ENCODE measurements around the gene LARGE1.

Gene LARGE1

GRCh38 chr22:33771136-33771535 lies 149.1 kb downstream of the LARGE1 start:
- DNase-seq: no peak

DNA sequence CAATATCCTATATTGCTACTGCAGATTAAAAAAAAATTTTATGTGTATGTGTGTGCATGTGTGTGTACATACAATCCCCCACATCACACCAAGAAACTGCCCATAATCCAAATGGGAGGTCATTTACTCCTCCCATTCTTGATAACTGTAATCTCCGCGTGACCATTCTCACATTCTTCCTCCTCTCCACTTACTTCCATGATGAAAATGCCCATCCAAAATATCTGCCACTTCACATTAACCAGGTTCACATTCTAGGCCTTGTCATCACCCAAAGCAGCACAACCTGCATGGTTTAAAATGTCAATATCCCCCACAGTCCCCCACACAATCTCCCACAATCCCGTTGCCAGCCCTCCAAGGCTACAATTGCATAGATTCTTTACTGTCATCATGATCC lies 149.6 kb downstream of the LARGE1 start:
- no peak for DNase-seq

- no peak for DNase-seq
Observed at GRCh38 chr22:33766091-33766490, 154.2 kb downstream of the LARGE1 start.

DNA sequence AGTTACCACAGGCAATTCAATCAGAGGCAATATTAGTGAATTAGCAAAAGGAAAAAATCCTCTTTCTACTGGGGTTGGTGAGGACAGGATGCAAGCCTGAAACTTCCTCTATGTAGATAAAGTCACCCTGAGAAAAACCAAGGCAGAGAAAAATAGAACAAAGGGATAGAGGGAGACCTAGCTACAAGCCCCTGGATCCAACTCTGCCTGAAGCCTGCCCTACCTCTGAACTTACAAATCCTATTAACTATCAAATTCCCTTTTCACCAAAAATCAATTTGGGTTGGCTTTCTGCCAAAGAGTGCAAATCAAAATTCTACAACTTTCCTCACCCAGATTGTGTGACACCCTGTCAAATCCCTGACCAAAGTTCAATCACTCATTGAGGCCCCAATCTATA lies 161.3 kb downstream of the LARGE1 start:
- no peak for DNase-seq

DNA sequence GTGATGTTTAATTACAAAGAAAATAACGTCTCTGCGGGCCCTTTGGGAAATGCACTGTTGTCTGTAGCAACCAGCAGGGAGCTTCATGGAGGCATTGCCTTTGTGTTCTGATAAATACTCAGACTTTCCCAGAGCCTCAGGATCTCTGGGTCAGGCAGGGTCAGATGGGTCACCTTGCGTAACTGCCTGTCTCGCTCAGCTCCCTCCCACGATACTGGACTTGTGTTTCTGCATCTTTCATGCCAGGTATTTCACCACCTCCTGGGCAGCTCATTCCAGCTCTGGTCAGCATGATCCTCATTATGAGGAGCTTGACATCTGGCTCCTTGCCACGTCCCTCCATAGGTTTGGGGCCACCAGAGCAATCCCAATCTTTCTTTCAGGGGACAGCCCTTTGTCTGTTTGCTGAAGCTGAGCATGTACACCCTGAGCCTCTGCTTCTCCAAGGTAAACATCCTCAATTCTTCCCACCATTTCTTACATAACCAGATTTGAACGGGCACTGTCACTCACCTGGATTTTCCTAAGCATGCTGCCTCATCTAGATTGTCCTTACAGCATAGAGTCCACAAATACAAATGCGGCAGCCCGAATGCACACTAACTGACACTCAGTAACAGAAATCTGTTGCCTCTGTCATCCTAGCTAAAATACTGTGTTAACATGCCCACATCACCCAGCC lies 162.3 kb downstream of the LARGE1 start:
- DNase-seq: no peak

- no peak for DNase-seq
Observed at GRCh38 chr22:33757041-33757801, 163.1 kb downstream of the LARGE1 start.

DNA sequence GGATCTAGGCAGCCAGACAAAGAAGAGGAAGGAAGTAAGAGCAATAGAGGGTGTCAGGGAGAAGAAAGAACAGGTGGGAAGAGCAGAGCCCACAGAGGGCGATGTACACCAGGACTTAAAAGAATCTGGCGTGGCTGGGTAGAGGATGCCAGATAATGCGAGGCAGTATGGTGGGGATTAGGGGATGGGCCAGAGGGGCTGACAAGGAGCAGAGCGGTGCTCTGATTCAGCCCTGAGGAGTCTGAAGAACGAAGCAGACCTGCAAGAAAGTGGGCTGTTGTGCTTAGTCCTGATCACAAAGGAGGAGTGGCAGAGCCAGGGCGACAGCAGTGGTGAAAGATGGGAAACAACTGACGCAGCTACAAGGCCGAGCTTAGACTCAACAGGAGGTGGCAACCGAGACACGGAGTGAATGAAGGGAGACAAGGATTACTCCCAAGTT lies 163.7 kb downstream of the LARGE1 start:
- peak; percentile 1 for DNase-seq

DNA sequence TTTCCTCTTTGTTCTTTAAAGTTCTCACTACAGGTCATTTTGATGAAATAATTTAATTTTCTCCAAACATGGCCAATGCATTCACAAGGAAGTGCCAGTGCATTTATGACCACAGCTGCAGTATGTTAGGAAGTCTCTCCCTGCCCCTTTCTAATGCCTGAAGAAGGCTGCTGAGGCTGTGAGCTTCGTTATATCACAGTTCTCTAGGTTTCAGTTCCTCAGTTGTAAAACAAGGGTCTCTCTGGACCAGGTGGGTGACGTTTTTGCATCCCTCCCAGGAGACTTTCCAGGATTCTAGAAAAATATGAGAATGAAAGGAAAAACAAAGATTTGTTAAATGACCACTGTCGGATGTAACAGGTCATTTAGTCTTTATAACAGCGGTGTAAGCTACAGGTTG lies 171.6 kb downstream of the LARGE1 start:
- no peak for DNase-seq

- DNase-seq: peak; percentile 2
Observed at GRCh38 chr22:33747576-33748180, 172.6 kb downstream of the LARGE1 start.

- no peak for DNase-seq
Observed at GRCh38 chr22:33747029-33747428, 173.2 kb downstream of the LARGE1 start.

- no peak for DNase-seq
Observed at GRCh38 chr22:33746501-33746928, 173.8 kb downstream of the LARGE1 start.

DNA sequence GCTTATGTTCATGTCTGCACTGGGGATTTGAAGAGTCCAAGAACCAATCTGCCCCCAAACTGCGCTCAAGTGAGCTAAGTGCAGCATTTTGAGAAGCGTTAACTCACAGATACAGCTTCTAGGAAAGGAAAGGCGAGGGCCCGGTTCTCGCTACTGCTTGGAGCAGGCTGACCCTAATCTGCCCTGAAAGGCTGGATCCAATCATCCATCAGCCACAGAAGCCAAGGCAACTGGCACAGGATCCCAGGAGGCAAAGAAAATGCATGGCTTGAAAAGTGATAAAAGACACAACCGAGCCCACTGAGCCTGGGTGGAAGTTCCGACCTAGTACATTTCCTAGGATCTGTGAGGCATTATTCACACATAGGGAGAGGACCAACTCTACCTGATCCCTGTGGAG lies 174.8 kb downstream of the LARGE1 start:
- DNase-seq: no peak

DNA sequence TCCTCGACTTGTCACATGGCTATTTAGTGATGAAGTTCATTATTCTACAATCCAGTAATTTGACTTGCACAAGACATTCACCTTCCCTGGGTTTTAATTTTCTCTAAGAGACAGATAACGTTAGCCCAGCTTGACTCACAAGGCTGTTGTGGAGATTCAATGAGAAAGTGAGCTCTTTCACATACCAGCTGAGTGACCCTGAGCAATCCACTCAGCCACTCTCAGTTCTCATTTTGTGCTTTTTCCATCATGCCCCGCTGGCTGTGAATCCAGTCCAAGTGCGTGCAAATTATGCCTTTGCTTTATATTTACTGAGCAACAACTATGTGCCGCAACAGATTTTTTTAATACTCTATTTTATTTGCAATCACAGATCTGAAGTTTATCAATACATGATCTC lies 176.5 kb downstream of the LARGE1 start:
- no peak for DNase-seq

- no peak for DNase-seq
Observed at GRCh38 chr22:33741025-33741424, 179.3 kb downstream of the LARGE1 start.

DNA sequence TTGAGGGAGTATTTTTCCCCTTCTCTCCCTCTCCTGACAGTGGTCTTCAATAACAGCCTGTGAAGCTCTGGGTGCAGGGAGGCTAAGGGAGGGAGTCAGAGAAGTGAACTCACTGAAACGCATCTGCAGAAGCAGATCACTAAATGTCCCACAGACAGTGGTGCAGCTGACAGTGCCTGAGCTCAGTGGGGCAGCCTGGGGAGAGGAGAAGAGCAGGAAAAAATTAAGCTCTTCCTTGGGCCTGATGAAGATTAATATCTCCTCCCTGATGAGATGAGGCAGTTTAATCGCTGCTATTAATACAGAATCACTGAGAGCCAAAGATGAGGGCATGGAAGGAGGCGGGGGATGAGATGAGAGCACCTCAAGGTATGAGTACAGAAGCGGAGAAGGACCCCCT lies 180.8 kb downstream of the LARGE1 start:
- DNase-seq: no peak

DNA sequence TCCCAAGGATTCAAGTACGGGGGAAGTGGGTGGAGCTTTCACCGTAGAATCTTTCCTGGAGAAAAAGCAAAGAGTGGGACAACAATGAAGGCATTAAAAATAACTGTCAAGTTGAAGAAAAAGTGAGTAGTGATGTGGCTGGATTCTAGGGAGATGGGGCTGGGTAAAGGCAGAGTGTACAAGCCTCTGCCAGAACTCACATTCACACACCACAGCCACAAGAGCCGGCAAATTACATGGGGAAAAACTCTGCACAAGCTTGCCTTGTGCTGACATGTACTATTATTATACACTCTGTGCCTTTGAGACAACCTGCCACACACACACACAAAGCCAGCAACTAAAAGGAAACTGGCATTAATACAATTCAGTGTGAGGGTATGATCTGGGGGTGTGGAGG lies 182.6 kb downstream of the LARGE1 start:
- no peak for DNase-seq

- no peak for DNase-seq
Observed at GRCh38 chr22:33735978-33736377, 184.3 kb downstream of the LARGE1 start.

- DNase-seq: no peak
Observed at GRCh38 chr22:33728847-33729246, 191.4 kb downstream of the LARGE1 start.

GRCh38 chr22:33726294-33726734 lies 194.0 kb downstream of the LARGE1 start:
- no peak for DNase-seq

DNA sequence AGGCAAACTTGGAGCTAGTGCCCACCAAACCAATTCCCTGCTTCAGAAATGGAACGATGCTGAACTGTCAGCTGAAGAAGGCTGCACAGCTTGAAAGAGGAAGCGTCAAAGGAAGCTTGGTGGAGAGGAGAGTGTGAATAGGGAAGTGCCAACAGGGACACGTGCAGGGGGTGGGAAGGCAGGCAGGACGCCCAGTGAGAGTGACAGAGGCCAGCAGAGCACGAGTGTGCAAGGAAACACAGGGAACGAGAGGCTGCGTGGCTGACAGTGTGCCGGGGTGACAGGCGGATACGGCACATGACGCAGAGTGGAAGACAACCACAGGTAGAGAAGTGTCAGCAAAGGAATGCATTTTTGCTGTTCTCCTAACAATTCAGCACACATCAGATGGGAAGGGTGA lies 196.4 kb downstream of the LARGE1 start:
- peak; percentile 10 for DNase-seq

DNA sequence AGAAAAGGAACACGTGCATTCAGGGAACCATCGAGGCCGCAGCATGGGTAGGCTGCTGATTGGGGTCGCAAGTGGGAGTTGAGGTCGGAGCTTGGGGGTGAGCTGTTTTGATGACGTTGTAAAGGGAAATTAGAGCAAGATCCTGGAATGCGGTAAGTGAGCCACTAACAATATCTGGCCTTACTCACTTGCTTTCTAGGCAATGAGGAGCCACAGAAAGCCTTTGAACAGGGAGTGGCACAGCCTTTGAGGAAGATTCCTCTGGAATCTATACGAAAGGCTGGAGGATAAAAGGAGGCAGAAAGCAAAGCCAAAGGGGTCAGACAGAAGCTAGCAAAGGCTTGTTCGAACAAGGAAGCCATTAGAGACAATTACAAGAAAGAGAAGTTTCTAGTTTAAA lies 197.5 kb downstream of the LARGE1 start:
- no peak for DNase-seq

- no peak for DNase-seq
Observed at GRCh38 chr22:33720166-33720878, 200.0 kb downstream of the LARGE1 start.

DNA sequence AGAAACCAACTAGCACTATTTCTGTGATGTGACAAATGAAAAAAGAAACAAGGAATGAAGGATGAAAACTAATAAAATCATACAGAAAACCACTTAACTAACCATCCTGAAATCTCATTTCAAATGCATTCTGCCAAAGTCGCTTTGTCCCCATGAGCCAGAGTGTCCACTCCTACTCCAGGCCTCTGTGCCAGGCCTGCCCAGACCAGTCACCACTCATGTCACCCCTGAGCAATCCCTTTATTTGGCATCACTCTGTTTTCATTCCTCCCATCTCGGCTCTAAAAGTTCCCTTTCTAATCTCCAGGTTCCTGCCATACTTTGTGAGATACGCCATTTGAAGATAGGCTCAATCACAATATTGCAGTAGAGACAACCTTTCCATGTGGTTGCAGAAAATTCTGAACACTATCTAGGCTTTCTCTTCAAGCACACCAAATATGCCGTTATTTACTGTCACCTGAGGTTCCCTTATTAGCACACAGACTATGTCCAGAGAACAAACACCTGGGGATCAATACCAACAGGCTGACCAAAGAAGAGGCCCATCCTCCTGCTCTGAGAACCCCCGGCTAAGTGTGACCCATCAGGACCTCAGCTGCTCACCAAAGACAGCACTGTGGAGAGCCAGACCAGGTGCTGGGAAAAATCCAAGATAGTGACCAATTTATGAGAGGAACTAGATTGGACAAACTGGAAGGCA lies 202.4 kb downstream of the LARGE1 start:
- DNase-seq: no peak

Data from hematopoietic multipotent progenitor cell treated with erythropoietin and hydrocortisone succinate and interleukin-3 and kit ligand, for 4 days (in vitro differentiated cells).